Fibroblast of the conjunctiva (primary cell): ENCODE measurements around the gene EFCAB12.
"Not testable (repeated sequence)": the region's sequence is repeated elsewhere in the genome, so short reads cannot be mapped to it uniquely, and the experiment has no call there.

Experiments used
- DNase-seq: peaks from one replicate; pipeline ENCODE4 v3.0.0-alpha.2; 2010; ENCODE audit warnings: low read depth

The EFCAB12 gene

GRCh38 chr3:129392106-129392887 is 36.1 kb downstream of the EFCAB12 start:
- DNase-seq = not testable (repeated sequence)

GRCh38 chr3:129391583-129391982 is 36.9 kb downstream of the EFCAB12 start:
- not testable (repeated sequence) for DNase-seq

GRCh38 chr3:129389572-129389937 is 38.9 kb downstream of the EFCAB12 start:
- DNase-seq = no peak

- not testable (repeated sequence) for DNase-seq
Measured at GRCh38 chr3:129388791-129389571, 39.5 kb downstream of the EFCAB12 start.

- no peak for DNase-seq
Measured at GRCh38 chr3:129387487-129387886, 40.9 kb downstream of the EFCAB12 start.

- DNase-seq = no peak
Measured at GRCh38 chr3:129386984-129387383, 41.5 kb downstream of the EFCAB12 start.

- not testable (repeated sequence) for DNase-seq
Measured at GRCh38 chr3:129385507-129385906, 42.9 kb downstream of the EFCAB12 start.

- DNase-seq = no peak
Measured at GRCh38 chr3:129384594-129385323, 43.7 kb downstream of the EFCAB12 start.

- DNase-seq = not testable (repeated sequence)
Measured at GRCh38 chr3:129384103-129384502, 44.3 kb downstream of the EFCAB12 start.

GRCh38 chr3:129383292-129383860 is 45.1 kb downstream of the EFCAB12 start:
- peak; percentile 43 for DNase-seq

- DNase-seq = no peak
Measured at GRCh38 chr3:129382366-129382765, 46.1 kb downstream of the EFCAB12 start.

GRCh38 chr3:129379582-129380358 is 48.7 kb downstream of the EFCAB12 start:
- no peak for DNase-seq

- DNase-seq = no peak
Measured at GRCh38 chr3:129378949-129379348, 49.5 kb downstream of the EFCAB12 start.

GRCh38 chr3:129377615-129378014 is 50.8 kb downstream of the EFCAB12 start:
- DNase-seq = no peak

GRCh38 chr3:129375099-129375498 is 53.3 kb downstream of the EFCAB12 start:
- DNase-seq = no peak

- DNase-seq = no peak
Measured at GRCh38 chr3:129371041-129371826, 57.2 kb downstream of the EFCAB12 start.

GRCh38 chr3:129370248-129370964 is 58.0 kb downstream of the EFCAB12 start:
- no peak for DNase-seq

GRCh38 chr3:129369711-129370110 is 58.7 kb downstream of the EFCAB12 start:
- DNase-seq = no peak

- DNase-seq = no peak
Measured at GRCh38 chr3:129367821-129368220, 60.6 kb downstream of the EFCAB12 start.

- DNase-seq = no peak
Measured at GRCh38 chr3:129366312-129366831, 62.1 kb downstream of the EFCAB12 start.
